Gastrocnemius medialis (tissue), 4 donors: ENCODE data around the gene RPS15A.
"Not testable (repeated sequence)": the region's sequence is repeated elsewhere in the genome, so short reads cannot be mapped to it uniquely, and the experiment has no call there.

Experiments
- CTCF ChIP-seq, 5 experiments: fragments of 450-650 bp in 3 of 5; fragments of 200-600 bp in 2 of 5; sonication (generic) in 2 of 5; IDR thresholded peaks in 4 of 5; conservative IDR thresholded peaks in 1 of 5; 1 replicate in 4 of 5; 2 replicates in 1 of 5; pipeline ENCODE4 v1.5.1; 2016 to 2019; ENCODE audit warnings: antibody characterized with exemption in 5 of 5, mild to moderate bottlenecking in 3 of 5, moderate library complexity in 3 of 5
- POLR2A ChIP-seq, 2 donors: fragments of 450-650 bp; IDR thresholded peaks; one replicate each; pipeline ENCODE4 v1.6.1; 2017; ENCODE audit warnings: antibody characterized with exemption in 2 of 2, mild to moderate bottlenecking in 2 of 2, moderate library complexity in 2 of 2

GRCh38 chr16:18740027-18740426 lies 50.1 kb downstream of the RPS15A start:
- TF ChIP-seq POLR2A (IDR thresholded peaks at IDR 0.05); CTCF (IDR thresholded peaks at IDR 0.05 in 4 of 5, conservative IDR thresholded peaks at IDR 0.05 in 1 of 5): not testable (repeated sequence)
